IPS DF 6.9 (cell line): Measurements from ENCODE around the gene RUNX1.

ENCODE experiments used
- DNase-seq: peaks from one replicate; pipeline ENCODE4 v3.0.0-alpha.2; 2013; ENCODE audit warnings: low read depth, low spot score
- H3K27ac ChIP-seq: one replicate; pipeline ENCODE4 v1.5.1; 2013; ENCODE audit warnings: low read length, control low read depth
- H3K27me3 ChIP-seq: 2 replicates; pipeline ENCODE4 v1.6.1; 2013; ENCODE audit warnings: mild to moderate bottlenecking, low read length; ENCODE audit not compliant: control insufficient read depth, insufficient read depth
- H3K36me3 ChIP-seq: 2 replicates; pipeline ENCODE4 v1.6.1; 2013; ENCODE audit warnings: low read length; ENCODE audit not compliant: control insufficient read depth, insufficient read depth
- H3K4me1 ChIP-seq: 2 replicates; pipeline ENCODE4 v1.6.1; 2013; ENCODE audit warnings: low read length; ENCODE audit not compliant: control insufficient read depth, insufficient read depth
- H3K4me3 ChIP-seq: 2 replicates; pipeline ENCODE4 v1.5.1; 2013; ENCODE audit warnings: mild to moderate bottlenecking, low read length
- H3K9me3 ChIP-seq: 2 replicates; pipeline ENCODE4 v1.6.1; 2013; ENCODE audit warnings: low read length, inconsistent platforms; ENCODE audit not compliant: control insufficient read depth, insufficient read depth
- WGBS: extraction: QIAGEN DNeasy Blood & Tissue Kit; methylation state at CpG from one replicate; pipeline ENCODE4 v1.1.7; 2013; ENCODE audit warnings: mixed read lengths, missing lambda C conversion rate; ENCODE audit not compliant: insufficient read length, insufficient coverage; 5-methylcytosine and 5-hydroxymethylcytosine counted together

Gene RUNX1

GRCh38 chr21:34743831-34744230 lies 305.3 kb downstream of the RUNX1 start:
- WGBS, result no CpG with 5 or more reads among the region's 9 CpGs
- H3K4me1 ChIP-seq, result no peaks in the 10 kb centered on the region

GRCh38 chr21:34743285-34743684 lies 305.8 kb downstream of the RUNX1 start:
- WGBS, result no CpG with 5 or more reads among the region's 9 CpGs
- H3K27ac ChIP-seq, result no peak overlapping the region

More at GRCh38 chr21:34743831-34744230, 305.3 kb downstream of the RUNX1 start:
- Histone ChIP-seq H3K27ac (no peak overlapping the region), H3K27me3 (no peaks in the 10 kb centered on the region), H3K9me3 (no peaks in the 10 kb centered on the region), H3K36me3 (no peaks in the 10 kb centered on the region), H3K4me3 (no peak overlapping the region)
- DNase-seq, result no peak

GRCh38 chr21:34740198-34740597 lies 308.9 kb downstream of the RUNX1 start:
- no peaks in the 10 kb centered on the region for H3K36me3 ChIP-seq
- 100% methylated on average over 1 of the region's 1 CpG for WGBS
- H3K9me3 ChIP-seq, result no peaks in the 10 kb centered on the region
- DNase-seq, result no peak
- H3K27me3 ChIP-seq, result no peaks in the 10 kb centered on the region
- no peaks in the 10 kb centered on the region for H3K4me1 ChIP-seq
- H3K4me3 ChIP-seq, result no peak overlapping the region
- H3K27ac ChIP-seq, result no peak overlapping the region

More at GRCh38 chr21:34743285-34743684, 305.8 kb downstream of the RUNX1 start:
- Histone ChIP-seq H3K9me3 (no peaks in the 10 kb centered on the region), H3K4me3 (no peak overlapping the region), H3K36me3 (no peaks in the 10 kb centered on the region), H3K4me1 (no peaks in the 10 kb centered on the region), H3K27me3 (no peaks in the 10 kb centered on the region)
- DNase-seq, result no peak
